Pancreas (tissue), 10 donors: ENCODE data around the gene ZNF692. TPM values are rescaled to one million over a fixed set of nuclear protein-coding genes. Genes with fewer than 3 reads are reported as not detected.

Source experiments
- ATAC-seq, 4 donors: fragments of 200-7000 bp; cut with Tn5 transposase; one replicate each; pipeline versions ENCODE4 v1.8.0 to v1.9.1; 2020; ENCODE audit warnings: mild to moderate bottlenecking in 4 of 4, moderate library complexity in 4 of 4
- DNase-seq, 6 donors: peaks; one replicate each; pipeline ENCODE4 v3.0.0-alpha.2; 2020
- FAIRE-seq: peaks from 2 replicates; lab custom pipeline; 2012; peaks lifted over from hg19 to GRCh38; lab: Jason Lieb, UNC
- H3K27ac ChIP-seq, 4 donors: fragments of 200-600 bp; sonication (generic); 1 replicate in 3 of 4; 2 replicates in 1 of 4; pipeline versions ENCODE4 v1.5.0 to v1.8.0; 2020
- H3K27me3 ChIP-seq, 4 donors: fragments of 200-600 bp; one replicate each; pipeline ENCODE4 v1.8.0; 2021
- H3K36me3 ChIP-seq, 3 donors: fragments of 200-600 bp; sonication (generic) in 1 of 3; one replicate each; pipeline versions ENCODE4 v1.5.0 to v1.8.0; 2020 to 2021
- H3K4me1 ChIP-seq, 3 donors: fragments of 200-600 bp; one replicate each; pipeline ENCODE4 v1.8.0; 2021
- H3K4me3 ChIP-seq, 4 donors: fragments of 200-600 bp; sonication (generic) in 2 of 4; one replicate each; pipeline versions ENCODE4 v1.5.0 to v1.8.0; 2020 to 2021
- H3K9me3 ChIP-seq, 4 donors: fragments of 200-600 bp; one replicate each; pipeline ENCODE4 v1.8.0; 2021
- WGBS, 2 donors: extraction: QIAGEN DNeasy Blood & Tissue Kit; methylation state at CpG; one replicate each; pipeline ENCODE4 v1.1.7; 2013; 5-methylcytosine and 5-hydroxymethylcytosine counted together
- intact Hi-C, 3 donors: fragments of 100-400 bp; cut with DNase I; formaldehyde crosslinking; loops; one replicate each; pipeline versions ENCODE4 v1.11.1 to v1.14.2; 2022
- polyA plus RNA-seq, 2 donors: library from polyadenylated mRNA; stranded (reverse); fragments of 200-250 nt; gene quantifications; one replicate each; pipeline ENCODE4 v1.2.3, GENCODE V29; 2013
- total RNA-seq, 6 donors: library from RNA; stranded (reverse); fragmentation: NEBNext Ultra II Directional in 4 of 6; extraction: Animal tissue kit (Norgen Biotek cat#: 25700) in 4 of 6; gene quantifications; one replicate each; pipeline versions ENCODE4 v1.2.1 to v1.2.4, GENCODE V29; 2021 to 2023
- TF ChIP-seq, protein P1 (sequence below), 4 donors: fragments of 200-600 bp; sonication (generic) in 3 of 4; IDR thresholded peaks; one replicate each; pipeline versions ENCODE4 v1.5.0 to v1.8.0; 2021; ENCODE audit warnings: antibody characterized with exemption in 4 of 4
- donor health status: healthy with polysubstance abuse.
- donor health status: DM: no; HTN: no; CAD: no; lungs with moderate emphysema.
- donor health status: DM: no; HTN: no; CAD: no.
- donor health status: control.
- donor health status: control.
- donor health status: Bipolar disorder and iron deficiency.
- donor health status: DM: yes; HTN: yes; CAD: no.
- donor health status: DM: no; HTN: no; CAD: no.
- donor health status: DM: no; HTN: no; CAD: no.
- donor health status: DM: yes; HTN: yes; CAD: no.

Gene ZNF692
- total and polyA plus RNA-seq, 8 donors: 11.9 to 233 (median 21.6) TPM

DNA sequence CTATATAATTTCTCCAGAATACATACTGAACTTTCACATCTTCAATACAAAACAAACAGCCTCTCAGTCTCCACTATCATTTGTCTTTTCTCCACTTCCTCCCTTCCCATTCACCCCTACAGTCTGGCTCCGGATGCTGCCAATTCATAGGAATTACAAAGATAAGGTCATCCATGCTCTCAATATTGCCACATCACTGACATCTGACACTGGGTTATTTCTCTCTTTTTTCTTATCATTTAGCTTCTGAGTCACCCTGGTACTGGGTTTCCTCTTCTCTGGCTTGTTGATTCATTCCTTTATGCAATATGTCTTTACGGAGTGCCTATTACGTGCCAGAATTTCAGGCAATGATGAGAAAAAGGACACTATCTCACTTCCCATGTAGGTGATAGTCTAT lies 30.0 kb downstream of the ZNF692 start:
- no peak for ATAC-seq
- FAIRE-seq: no peak
- TF ChIP-seq, protein P1, sequence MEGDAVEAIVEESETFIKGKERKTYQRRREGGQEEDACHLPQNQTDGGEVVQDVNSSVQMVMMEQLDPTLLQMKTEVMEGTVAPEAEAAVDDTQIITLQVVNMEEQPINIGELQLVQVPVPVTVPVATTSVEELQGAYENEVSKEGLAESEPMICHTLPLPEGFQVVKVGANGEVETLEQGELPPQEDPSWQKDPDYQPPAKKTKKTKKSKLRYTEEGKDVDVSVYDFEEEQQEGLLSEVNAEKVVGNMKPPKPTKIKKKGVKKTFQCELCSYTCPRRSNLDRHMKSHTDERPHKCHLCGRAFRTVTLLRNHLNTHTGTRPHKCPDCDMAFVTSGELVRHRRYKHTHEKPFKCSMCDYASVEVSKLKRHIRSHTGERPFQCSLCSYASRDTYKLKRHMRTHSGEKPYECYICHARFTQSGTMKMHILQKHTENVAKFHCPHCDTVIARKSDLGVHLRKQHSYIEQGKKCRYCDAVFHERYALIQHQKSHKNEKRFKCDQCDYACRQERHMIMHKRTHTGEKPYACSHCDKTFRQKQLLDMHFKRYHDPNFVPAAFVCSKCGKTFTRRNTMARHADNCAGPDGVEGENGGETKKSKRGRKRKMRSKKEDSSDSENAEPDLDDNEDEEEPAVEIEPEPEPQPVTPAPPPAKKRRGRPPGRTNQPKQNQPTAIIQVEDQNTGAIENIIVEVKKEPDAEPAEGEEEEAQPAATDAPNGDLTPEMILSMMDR (IDR thresholded peaks at IDR 0.05): no peak
- WGBS, 2 donors: 60 to 76% methylated on average over 3 of the region's 3 CpGs
- H3K27me3 ChIP-seq: no peaks in the 10 kb centered on the region
- H3K27ac ChIP-seq: no peak overlapping the region
- intact Hi-C loops: no loop called here
- DNase-seq: no peak
- H3K36me3 ChIP-seq: no peaks in the 10 kb centered on the region
- H3K9me3 ChIP-seq: no peaks in the 10 kb centered on the region
- H3K4me1 ChIP-seq: peaks cover 11 to 18% (median 17%) of the 10 kb centered on the region in 3 donors
- no peak overlapping the region for H3K4me3 ChIP-seq

DNA sequence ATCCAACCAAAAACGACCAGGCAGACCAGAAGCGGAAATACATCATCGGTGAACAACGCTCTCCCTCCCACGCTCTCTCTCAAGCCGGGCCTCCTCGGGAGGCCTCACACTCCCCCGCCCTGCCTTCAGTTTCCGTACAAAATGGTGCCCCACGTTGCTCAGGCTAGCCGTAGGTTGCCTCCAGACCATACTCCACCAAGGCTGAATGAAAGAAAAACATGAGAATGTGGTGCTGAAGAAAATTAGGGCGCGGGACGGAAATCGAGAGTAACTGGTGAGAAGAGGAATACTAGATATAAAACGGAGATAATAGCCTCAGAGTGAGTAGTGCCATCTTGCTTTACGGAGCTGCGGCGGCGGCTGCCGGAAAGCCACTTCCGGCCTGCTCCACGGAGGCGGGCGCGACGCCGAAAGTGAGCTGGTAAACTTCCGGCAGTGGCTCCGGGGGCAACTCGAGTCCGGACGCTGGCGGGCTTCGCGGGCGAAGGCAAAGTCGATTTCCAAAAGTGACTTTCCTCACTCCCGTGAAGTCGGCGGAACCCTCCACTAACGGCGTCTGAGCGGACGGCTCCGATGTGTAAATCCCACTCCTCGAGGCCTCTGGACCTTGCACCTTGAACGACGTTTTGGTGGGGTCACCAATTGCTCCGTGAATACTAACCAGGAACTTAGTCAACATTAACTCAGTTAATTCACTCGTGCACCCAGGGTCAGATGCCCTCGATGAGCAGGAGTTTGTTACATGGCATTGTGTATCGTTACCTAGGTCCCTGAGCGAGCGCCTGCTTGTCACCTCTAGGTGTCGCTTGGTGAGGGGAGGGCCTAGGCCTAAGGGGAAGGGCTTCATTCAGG lies 32.8 kb downstream of the ZNF692 start, which contains the start of gene SH3BP5L:
TSS of gene SH3BP5L (minus strand) at position 7 of the 852 bp plus-strand sequence. CDS start 980 bp downstream, outside the sequence.
- Histone ChIP-seq H3K27ac (peak within 1 kb of the TSS; percentile 91 to 98 (median 96)), H3K4me3 (peak within 1 kb of the TSS; percentile 41 to 79 (median 56)), H3K4me1 (peaks cover 20 to 37% (median 24%) of the 10 kb centered on the region in 3 donors), H3K27me3 (no peaks in the 10 kb centered on the region), H3K9me3 (no peaks in the 10 kb centered on the region), H3K36me3 (no peaks in the 10 kb centered on the region)
- DNase-seq: peak; percentile 87 to 95 (median 92)
- no peak for FAIRE-seq
- WGBS, 2 donors: 0 to 1% methylated on average over 56 of the region's 56 CpGs
- TF ChIP-seq, protein P1 (IDR thresholded peaks at IDR 0.05): peak; percentile 29 to 42 (median 33)
- ATAC-seq: peak; percentile 93 to 97 (median 94)
- intact Hi-C loops: no loop called here

DNA sequence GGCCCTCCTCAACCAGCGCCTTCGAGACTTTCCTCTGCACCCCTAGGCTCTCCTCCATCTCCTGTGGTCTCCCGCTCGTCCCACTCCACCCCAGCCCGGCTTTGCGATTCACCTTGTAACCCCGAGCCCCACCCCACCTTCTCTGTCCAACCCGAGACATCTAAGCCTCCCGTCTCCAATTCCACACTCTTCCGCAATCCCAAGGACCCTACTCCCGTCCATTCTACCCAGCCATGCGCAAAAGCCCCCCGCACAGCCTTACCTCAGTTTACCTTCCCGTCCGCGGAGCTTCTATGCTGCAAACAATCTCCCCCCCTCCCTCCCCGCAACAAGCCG lies 33.3 kb downstream of the ZNF692 start:
- ATAC-seq: peak in 3 of 4 donors; percentile 1 to 4 (median 1)

DNA sequence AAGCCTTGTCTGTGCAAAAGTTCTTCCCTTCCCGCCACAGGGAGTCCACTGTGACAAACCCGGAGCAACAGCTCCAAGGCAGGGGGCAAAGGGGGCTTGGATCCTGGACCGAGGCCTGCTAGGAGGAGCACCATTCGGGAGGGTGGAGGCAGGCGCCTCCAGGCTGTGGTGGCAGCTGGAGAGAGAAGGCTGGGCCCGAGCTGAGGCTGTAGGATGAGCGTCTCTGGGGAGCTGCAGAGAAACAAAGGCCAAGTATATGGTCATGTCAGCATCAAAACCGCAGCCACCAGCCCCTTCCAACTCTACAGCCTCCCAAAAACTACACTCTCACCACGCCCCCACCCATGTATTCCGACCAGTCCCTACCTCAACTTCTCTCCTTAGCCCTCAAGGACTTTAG lies 33.7 kb downstream of the ZNF692 start:
- no peak for FAIRE-seq
- intact Hi-C loops: no loop called here
- no peaks in the 10 kb centered on the region for H3K36me3 ChIP-seq
- TF ChIP-seq, protein P1 (IDR thresholded peaks at IDR 0.05): no peak
- WGBS, 2 donors: 23 to 30% methylated on average over 10 of the region's 10 CpGs
- H3K27ac ChIP-seq: peak overlapping the region in 2 of 4 donors; percentile 96 to 98
- ATAC-seq: no peak
- peak in 1 of 6 donors; percentile 33 for DNase-seq
- peak overlapping the region; percentile 41 to 79 (median 56) for H3K4me3 ChIP-seq
- no peaks in the 10 kb centered on the region for H3K9me3 ChIP-seq
- H3K27me3 ChIP-seq: no peaks in the 10 kb centered on the region
- H3K4me1 ChIP-seq: peaks cover 20 to 37% (median 24%) of the 10 kb centered on the region in 3 donors

More for the DNA sequence above, 33.3 kb downstream of the ZNF692 start:
- WGBS, 2 donors: 0% methylated on average over 18 of the region's 18 CpGs
- intact Hi-C loops: no loop called here
- H3K4me3 ChIP-seq: peak overlapping the region; percentile 41 to 79 (median 56)
- DNase-seq: no peak
- no peaks in the 10 kb centered on the region for H3K9me3 ChIP-seq
- H3K27ac ChIP-seq: peak overlapping the region; percentile 91 to 98 (median 96)
- no peaks in the 10 kb centered on the region for H3K27me3 ChIP-seq
- TF ChIP-seq, protein P1 (IDR thresholded peaks at IDR 0.05): no peak
- peaks cover 20 to 37% (median 24%) of the 10 kb centered on the region in 3 donors for H3K4me1 ChIP-seq
- H3K36me3 ChIP-seq: no peaks in the 10 kb centered on the region
- FAIRE-seq: no peak
